Breast epithelium (tissue), 3 donors: ENCODE results near the gene SYF2.

Experiments
- POLR2A ChIP-seq: fragments of 450-650 bp; IDR thresholded peaks from one replicate; pipeline ENCODE4 v1.6.1; 2016; ENCODE audit warnings: antibody characterized with exemption, mild to moderate bottlenecking, moderate library complexity
- POLR2AphosphoS5 ChIP-seq, 3 donors: sonication (generic); formaldehyde crosslinking; IDR thresholded peaks; one replicate each; pipeline ENCODE4 v1.6.1; 2017; ENCODE audit warnings: antibody characterized with exemption in 3 of 3

GRCh38 chr1:25196830-25197229, 35.5 kb downstream of the SYF2 start:
- no peak for TF ChIP-seq POLR2A
- no peak for TF ChIP-seq POLR2AphosphoS5 (IDR thresholded peaks at IDR 0.05)
